ENCODE measurements around the gene RLN1.
"Not testable (repeated sequence)": the region's sequence is repeated elsewhere in the genome, so short reads cannot be mapped to it uniquely, and the experiment has no call there.

The RLN1 gene, protein sequence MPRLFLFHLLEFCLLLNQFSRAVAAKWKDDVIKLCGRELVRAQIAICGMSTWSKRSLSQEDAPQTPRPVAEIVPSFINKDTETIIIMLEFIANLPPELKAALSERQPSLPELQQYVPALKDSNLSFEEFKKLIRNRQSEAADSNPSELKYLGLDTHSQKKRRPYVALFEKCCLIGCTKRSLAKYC

DNA sequence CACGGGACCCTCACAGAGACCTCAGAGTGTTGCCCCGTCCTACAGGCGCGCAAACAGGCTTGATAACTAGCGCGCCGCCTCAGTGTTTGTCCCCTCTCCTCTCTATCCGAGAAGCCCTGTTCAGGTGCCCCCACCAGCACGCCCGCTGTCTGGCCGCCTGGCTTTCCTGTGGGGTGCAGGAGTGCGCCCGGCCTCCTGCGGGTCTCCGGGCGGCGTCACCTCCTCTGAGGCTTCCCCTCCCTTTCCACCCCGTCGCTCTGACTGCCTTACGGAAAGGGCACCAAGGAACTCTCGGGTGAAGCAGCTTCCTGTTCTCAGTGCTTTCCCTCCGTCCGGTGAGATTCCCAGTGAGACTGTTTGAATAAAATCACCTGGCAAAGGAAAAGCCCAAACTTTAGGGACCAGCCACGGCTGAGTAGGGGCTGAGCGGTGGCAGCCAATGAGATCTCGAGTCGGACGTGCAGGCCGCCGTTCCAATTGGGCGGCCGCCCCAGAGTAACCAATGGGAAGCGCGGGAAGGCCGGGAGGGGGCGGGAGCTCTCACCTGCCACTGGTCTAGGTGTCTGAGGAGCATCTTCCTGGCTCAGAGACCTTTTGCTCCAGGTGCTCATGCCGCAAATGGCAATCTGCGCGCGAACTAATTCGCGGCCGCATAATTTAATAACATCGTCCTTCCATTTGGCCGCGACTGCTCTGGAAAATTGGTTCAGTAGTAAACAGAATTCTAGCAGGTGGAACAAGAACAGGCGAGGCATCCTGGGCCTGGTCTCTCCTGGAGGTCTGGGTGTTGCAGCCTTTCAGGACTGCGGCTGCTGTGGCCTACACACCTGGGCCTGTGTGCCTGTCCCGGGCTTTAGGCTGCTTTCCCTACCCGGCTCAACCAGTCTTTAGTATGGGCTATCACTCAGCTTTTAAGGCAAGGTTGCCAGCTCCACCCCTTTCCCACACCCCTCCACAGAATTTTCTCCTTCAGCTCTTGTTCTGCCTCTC is at the start of gene RLN1:
TSS of gene RLN1 (minus strand) at position 885 of the 990 bp plus-strand sequence. CDS start at position 755, 130 bp downstream.
- DNase-seq: peak; percentile 64

DNA sequence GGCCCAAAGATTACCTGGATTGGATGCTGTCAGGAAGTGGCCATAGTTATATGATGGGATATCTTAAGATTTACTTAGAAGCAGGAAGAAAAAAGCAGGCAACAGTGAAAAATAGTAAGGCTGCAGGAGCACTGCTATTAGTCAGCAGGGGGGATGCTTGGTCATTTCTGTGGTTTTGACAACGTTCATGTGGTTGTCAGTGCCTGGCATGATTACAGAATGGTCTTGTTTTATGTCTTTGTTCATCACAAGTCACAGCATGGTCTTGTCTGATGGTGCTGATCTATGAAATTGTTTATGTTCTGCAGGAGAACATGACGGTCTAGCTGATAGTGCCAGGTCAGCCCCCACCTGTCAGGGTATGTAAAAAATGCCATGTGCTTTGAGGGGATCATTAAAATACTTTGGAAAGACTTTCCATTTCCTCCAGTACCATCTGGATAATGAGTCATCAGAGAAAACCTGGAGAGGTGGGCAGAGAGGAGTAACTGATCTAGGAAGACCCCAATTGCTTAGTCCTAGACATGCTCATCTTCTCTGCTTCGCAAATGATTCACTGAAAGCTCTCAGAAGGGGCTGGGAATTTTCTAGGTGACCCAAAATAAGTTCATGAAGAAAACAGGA is 49.5 kb upstream of the RLN1 start:
- no peak for DNase-seq

GRCh38 chr9:5388026-5388819 is 48.5 kb upstream of the RLN1 start:
- DNase-seq: no peak

DNA sequence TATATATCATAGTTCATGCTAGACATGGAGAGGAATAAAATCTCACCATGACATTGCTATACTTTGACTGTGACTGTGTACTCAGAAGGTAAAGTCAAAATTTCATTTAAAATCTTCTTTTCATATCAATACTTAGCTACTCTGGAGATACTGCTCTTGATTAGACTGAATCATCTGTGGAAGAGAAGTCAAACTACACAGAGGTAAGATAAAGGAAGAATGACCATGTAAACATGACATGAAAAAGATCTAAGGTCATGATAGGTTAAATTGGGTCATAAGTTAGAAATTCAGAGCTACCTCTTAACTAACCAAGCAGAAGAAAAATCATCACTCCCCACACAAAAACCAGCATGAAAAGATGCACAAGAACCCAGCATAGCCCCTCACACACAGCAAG is 44.8 kb upstream of the RLN1 start:
- DNase-seq: no peak

DNA sequence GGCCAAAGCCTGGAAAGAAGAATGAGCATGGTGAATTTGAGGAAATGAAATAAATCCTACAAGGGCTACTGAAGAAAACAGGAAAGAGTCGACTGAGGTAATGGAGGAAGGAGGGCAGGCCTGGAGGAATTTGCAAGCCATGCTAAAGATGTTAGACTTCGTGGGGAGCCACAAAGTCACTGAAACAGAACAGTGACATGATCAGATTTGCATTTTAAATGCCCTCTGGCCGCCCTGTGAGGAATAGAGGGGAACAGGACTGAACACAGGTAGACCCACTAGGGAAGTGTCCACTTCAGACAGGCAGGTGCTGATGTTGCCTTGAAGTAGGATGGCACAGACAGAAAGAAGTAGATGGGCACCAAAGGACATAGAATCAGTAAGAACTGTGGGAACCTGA is 42.8 kb upstream of the RLN1 start:
- no peak for DNase-seq

GRCh38 chr9:5375790-5376477 is 36.3 kb upstream of the RLN1 start:
- no peak for DNase-seq

- DNase-seq: no peak
Observed at GRCh38 chr9:5375091-5375490, 35.4 kb upstream of the RLN1 start.

DNA sequence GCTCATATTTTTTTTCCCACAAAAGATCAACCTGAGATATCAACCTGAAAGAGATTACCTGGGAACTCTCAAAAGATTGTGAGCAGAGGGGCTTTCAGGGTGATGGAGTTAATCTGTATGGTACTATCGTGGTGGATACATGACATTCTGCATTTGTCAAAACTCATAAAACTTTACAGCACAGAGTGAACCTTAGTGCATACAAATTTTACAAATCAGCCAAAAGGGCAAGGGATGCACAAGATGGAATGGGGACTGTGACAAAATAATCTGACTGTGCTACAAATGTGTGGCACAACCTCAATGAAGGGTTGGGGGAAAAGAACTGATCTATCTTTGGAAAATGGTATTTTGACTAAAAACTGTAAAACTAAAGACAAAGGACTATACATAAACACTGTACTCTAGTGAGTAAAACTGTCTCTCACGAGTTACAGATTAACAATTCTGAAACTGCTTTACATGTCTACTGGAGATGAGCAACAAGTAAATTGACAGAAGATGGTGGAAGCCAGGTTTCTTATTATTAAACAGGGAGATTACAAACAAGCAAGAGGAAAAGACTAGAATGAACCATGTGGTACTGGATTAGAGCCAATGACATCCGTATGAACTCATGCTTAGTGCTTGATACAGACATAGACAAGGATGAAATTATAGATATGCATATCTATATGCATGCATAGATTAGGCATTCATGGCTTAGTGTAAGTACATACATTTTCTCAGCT is 24.8 kb upstream of the RLN1 start:
- no peak for DNase-seq

GRCh38 chr9:5361326-5362010 is 21.8 kb upstream of the RLN1 start:
- DNase-seq: no peak

DNA sequence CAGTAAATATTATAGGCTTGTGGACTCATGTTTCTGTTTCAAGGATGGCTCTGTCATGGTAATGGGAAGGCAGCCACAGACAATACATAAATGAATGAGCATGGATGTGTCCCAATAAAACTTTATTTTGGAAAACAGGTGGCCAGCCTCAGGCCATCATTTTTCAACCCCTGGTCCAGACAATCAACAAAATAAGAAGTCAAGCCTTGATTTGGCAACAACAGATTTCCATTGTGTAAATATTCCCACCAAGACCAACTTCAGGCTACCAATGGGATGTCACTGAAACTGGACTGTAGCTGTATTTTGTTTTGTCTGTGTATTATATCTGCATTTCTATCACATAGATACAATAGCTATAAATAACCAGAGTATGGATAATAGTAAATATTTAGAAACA is 20.7 kb upstream of the RLN1 start:
- DNase-seq: no peak

GRCh38 chr9:5357431-5358105 is 17.9 kb upstream of the RLN1 start:
- no peak for DNase-seq

- DNase-seq: no peak
Observed at GRCh38 chr9:5355817-5356216, 16.1 kb upstream of the RLN1 start.

GRCh38 chr9:5355226-5355625 is 15.6 kb upstream of the RLN1 start:
- DNase-seq: no peak

GRCh38 chr9:5354184-5354583 is 14.5 kb upstream of the RLN1 start:
- DNase-seq: no peak

DNA sequence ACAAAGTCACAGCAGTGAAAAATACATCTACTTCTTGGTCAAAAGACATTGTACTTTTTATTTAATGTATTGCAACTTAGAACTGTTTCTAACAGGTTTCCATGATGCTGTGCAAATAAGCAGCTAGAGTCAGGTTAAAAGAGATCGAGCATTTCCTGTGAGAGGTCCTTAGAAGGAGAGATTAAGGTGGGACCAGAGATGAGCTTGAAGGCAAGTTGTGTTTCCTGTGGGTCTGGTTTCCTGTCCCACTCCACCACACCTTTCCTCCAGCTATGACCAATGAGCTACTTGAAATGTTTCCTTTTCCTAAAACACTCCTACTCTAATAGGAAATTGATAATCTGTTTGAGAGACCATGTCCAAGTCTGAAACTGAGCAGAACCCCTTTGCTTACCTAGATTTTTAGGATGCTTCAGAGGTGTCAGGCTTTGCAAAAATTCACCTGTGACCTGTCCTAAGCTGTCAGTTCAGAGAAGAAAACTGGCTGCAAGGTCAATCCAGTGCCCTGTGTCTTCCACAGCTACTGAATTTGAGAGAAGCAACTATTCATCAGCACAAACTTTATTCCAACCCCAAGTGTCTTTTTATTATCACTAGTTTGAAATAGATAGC is 13.1 kb upstream of the RLN1 start:
- no peak for DNase-seq

GRCh38 chr9:5336688-5337087 is 3.0 kb downstream of the RLN1 start:
- no peak for DNase-seq

DNA sequence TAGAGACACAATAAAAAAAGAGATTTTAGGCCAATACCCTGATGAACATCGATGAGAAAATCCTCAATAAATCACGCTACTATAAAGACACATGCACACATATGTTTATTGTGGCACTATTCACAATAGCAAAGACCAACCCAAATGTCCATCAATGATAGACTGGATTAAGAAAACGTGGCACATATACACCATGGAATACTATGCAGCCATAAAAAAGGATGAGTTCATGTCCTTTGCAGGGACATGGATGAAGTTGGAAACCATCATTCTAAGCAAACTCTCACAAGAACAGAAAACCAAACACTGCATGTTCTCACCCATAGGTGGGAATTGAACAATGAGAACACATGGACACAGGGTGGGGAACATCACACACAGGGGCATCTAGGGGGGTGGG is 8.4 kb downstream of the RLN1 start:
- DNase-seq: not testable (repeated sequence)

DNA sequence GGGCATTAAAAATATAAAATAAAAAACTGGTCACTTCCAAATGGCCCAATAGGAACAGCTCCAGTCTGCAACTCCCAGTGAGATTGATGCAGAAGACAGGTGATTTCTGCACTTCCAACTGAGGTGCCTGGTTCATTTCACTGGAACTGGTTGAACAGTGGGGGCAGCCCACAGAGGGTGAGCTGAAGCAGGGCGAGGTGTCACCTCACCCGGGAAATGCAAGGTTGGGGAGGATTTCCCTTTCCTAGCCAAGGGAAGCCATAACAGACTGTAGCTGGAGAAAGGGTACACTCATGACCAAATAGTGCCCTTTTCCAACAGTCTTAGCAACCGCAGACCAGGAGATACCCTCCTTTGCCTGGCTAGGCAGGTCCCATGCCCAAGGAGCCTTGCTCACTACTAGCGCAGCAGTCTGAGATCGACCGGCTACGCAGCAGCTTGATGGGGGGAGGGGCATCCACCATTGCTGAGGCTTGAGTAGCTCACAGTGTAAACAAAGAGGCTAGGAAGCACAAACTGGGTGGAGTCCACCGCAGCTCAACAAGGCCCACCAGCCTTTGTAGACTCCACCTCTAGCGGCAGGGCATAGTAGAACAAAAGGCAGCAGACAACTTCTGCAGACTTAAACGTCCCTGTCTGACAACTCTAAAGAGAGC is 12.7 kb downstream of the RLN1 start:
- peak; percentile 91 for DNase-seq

DNA sequence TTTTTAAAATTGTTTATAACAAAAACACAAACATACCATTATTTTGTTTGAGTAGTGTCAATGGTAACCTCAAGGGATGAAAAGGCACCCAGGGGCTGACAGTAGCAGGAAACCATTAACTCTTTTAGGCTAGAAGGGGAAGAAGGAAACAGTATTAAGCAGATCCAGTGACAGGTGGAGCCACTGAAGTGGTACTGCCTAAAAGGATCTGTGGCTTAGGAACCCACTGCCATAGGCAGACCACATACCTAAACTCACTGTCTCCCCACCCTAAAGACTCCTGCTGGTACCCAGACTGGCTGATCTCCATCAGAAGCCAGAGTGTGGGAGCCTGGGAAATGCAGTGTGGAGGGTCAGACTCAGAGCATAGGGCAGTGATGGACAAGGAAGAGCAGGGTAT is 13.5 kb downstream of the RLN1 start:
- DNase-seq: no peak
